ENCODE results near the gene ABCG5.

- TF ChIP-seq CTCF (IDR thresholded peaks at IDR 0.05; ENCODE audit: poor library complexity), result no peak
- no peak for TF ChIP-seq EZH2 (IDR thresholded peaks at IDR 0.05; ENCODE audit: borderline replicate concordance)
- no peak for TF ChIP-seq EZH2phosphoT487 (IDR thresholded peaks at IDR 0.05; ENCODE audit: low read depth, severe bottlenecking, unreplicated experiment)
Observed at GRCh38 chr2:43796206-43796605, 42.4 kb downstream of the ABCG5 start.
